Common myeloid progenitor, CD34-positive (primary cell): ENCODE measurements around the gene SERPINE1.

ENCODE experiments used
- CTCF ChIA-PET: fragments of 350-600 bp; sonication (Branson Sonifier 250); formaldehyde crosslinking; loops from one replicate; lab custom pipeline; 2021; ENCODE audit warnings: antibody characterized with exemption; lab: Charles Lee
- POLR2A ChIA-PET: fragments of 350-600 bp; sonication (Branson Sonifier 250); formaldehyde crosslinking; loops from one replicate; lab custom pipeline; 2021; ENCODE audit warnings: antibody characterized with exemption; lab: Charles Lee
- DNase-seq, 3 donors: peaks; one replicate each; pipeline versions ENCODE4 v3.0.0 to v3.0.0-alpha.2; 2013
- H3K27ac ChIP-seq, 2 experiments: 1 replicate in 1 of 2; 2 replicates in 1 of 2; pipeline ENCODE4 v1.7.0; 2013; ENCODE audit warnings: inconsistent platforms in 2 of 2, low read length in 2 of 2, mild to moderate bottlenecking in 2 of 2, low read depth in 1 of 2, moderate library complexity in 1 of 2; ENCODE audit not compliant: severe bottlenecking in 2 of 2, insufficient read depth in 1 of 2, poor library complexity in 1 of 2
- H3K27me3 ChIP-seq, 5 experiments: replicated peaks in 2 of 5; 1 replicate in 3 of 5; 2 replicates in 2 of 5; pipeline versions ENCODE4 v1.6.1 to v1.7.0; 2013; ENCODE audit warnings: low read length in 4 of 5, mild to moderate bottlenecking in 2 of 5, moderate library complexity in 2 of 5, inconsistent platforms in 1 of 5; ENCODE audit not compliant: insufficient read depth in 5 of 5, control insufficient read depth in 4 of 5
- H3K36me3 ChIP-seq, 4 experiments: 1 replicate in 2 of 4; 2 replicates in 2 of 4; pipeline versions ENCODE4 v1.6.1 to v1.7.0; 2013; ENCODE audit warnings: low read length in 3 of 4, control low read depth in 1 of 4, mild to moderate bottlenecking in 1 of 4; ENCODE audit not compliant: control insufficient read depth in 4 of 4, insufficient read depth in 4 of 4
- H3K4me1 ChIP-seq, 4 experiments: 1 replicate in 3 of 4; 2 replicates in 1 of 4; pipeline versions ENCODE4 v1.6.1 to v1.7.1; 2013; ENCODE audit warnings: low read length in 3 of 4, mild to moderate bottlenecking in 3 of 4, control low read depth in 1 of 4, inconsistent platforms in 1 of 4, moderate library complexity in 1 of 4; ENCODE audit not compliant: control insufficient read depth in 4 of 4, insufficient read depth in 4 of 4; ENCODE audit errors: control extremely low read depth in 1 of 4
- H3K4me3 ChIP-seq, 7 experiments: 1 replicate in 4 of 7; 2 replicates in 3 of 7; pipeline versions ENCODE4 v1.5.1 to v1.7.0; 2013; ENCODE audit warnings: mild to moderate bottlenecking in 7 of 7, low read length in 6 of 7, moderate library complexity in 6 of 7, inconsistent platforms in 2 of 7, low read depth in 2 of 7, control low read depth in 1 of 7; ENCODE audit not compliant: insufficient read depth in 4 of 7, control insufficient read depth in 1 of 7; ENCODE audit errors: extremely low read depth in 1 of 7
- H3K9me3 ChIP-seq, 5 experiments: 1 replicate in 4 of 5; 2 replicates in 1 of 5; pipeline versions ENCODE4 v1.6.1 to v1.7.1; 2013; ENCODE audit warnings: low read length in 4 of 5, mild to moderate bottlenecking in 2 of 5, inconsistent platforms in 1 of 5, low read depth in 1 of 5, moderate library complexity in 1 of 5; ENCODE audit not compliant: control insufficient read depth in 4 of 5, insufficient read depth in 2 of 5; ENCODE audit errors: control extremely low read depth in 1 of 5
- WGBS: methylation state at CpG from one replicate; pipeline ENCODE4 v1.1.5; 2013; ENCODE audit not compliant: insufficient coverage; 5-methylcytosine and 5-hydroxymethylcytosine counted together

SERPINE1 gene

GRCh38 chr7:101186844-101187428 lies 60.0 kb downstream of the SERPINE1 start:
- CTCF ChIA-PET = interaction anchor here (0.5 to 1.1 kb wide), 5 partner anchors 43 to 292 kb away, joined by 3 to 5 read pairs (median 4); no protein-coding TSS in a partner anchor
- H3K36me3 ChIP-seq = no peaks in the 10 kb centered on the region

More at GRCh38 chr7:101186844-101187428, 60.0 kb downstream of the SERPINE1 start:
- DNase-seq = peak in 1 of 3 donors; percentile 49
- Histone ChIP-seq H3K4me3 (no peak overlapping the region), H3K9me3 (no peaks in the 10 kb centered on the region), H3K27ac (no peak overlapping the region), H3K27me3 (peaks cover 2 to 19% (median 12%) of the 10 kb centered on the region in 5 experiments), H3K4me1 (no peaks in the 10 kb centered on the region)
- POLR2A ChIA-PET = no interaction called here
- 100% methylated on average over 2 of the region's 4 CpGs for WGBS
